ENCODE measurements around the gene PDE12.

Gene PDE12

DNA sequence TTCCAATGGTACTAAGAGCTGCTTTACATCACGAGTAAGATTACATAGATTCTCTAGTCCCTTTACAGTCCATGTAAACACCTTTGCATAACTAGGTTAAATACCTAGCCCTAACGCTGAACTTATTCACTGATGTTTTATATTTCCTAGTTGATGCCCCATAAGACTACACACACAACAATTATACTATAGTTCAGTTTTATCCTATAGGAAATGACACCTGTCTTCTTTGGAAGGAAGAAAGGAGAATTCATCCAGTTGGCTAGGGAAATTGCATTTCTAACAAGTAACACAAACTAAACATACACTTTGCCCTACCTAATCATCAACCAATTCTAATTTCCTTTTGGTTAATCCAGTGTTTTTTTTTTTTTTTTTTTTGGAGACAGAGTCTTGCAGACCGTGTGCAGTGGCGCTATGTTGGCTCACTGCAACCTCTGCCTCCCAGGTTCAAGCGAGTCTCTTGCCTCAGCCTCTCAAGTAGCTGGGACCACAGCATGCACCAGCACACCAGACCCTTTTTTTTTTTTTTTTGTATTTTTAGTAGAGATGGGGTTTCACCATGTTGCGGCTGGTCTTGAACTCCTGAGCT, 13.9 kb downstream of the PDE12 start:
- ATAC-seq (no peak), DNase-seq (no peak)
- no peak overlapping the region for H3K4me3 Mint-ChIP-seq
- peaks cover 7% of the 10 kb centered on the region for H3K4me1 Mint-ChIP-seq
- H3K27ac Mint-ChIP-seq: no peak overlapping the region
- peaks cover 39% of the 10 kb centered on the region for H3K36me3 Mint-ChIP-seq (ENCODE audit: low read depth)
- H3K9me3 Mint-ChIP-seq: no peaks in the 10 kb centered on the region
- no peaks in the 10 kb centered on the region for H3K27me3 Mint-ChIP-seq

DNA sequence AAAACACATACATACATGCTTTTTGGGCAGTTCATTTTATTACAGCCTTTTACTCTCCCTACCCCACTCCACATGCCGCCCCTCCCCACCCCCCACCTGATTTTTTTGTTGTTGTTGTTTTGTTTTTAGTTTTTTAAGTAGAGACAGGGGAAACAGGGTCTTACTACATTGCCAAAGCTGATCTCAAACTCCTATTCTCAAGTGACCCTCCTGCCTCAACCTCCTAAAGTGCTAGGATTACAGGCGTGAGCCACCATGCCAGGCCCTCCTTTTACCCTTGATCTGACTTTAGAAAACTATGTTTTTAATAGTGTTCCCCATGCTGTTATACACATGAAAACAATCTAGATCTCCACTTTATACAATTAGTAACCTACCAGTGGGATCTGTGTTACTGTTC, 14.8 kb downstream of the PDE12 start:
- Mint-ChIP-seq H3K9me3 (no peaks in the 10 kb centered on the region), H3K4me3 (no peak overlapping the region), H3K36me3 (ENCODE audit: low read depth) (peaks cover 48% of the 10 kb centered on the region), H3K27me3 (no peaks in the 10 kb centered on the region), H3K4me1 (peaks cover 7% of the 10 kb centered on the region), H3K27ac (peak overlapping the region; percentile 4)
- no peak for DNase-seq
- no peak for ATAC-seq

DNA sequence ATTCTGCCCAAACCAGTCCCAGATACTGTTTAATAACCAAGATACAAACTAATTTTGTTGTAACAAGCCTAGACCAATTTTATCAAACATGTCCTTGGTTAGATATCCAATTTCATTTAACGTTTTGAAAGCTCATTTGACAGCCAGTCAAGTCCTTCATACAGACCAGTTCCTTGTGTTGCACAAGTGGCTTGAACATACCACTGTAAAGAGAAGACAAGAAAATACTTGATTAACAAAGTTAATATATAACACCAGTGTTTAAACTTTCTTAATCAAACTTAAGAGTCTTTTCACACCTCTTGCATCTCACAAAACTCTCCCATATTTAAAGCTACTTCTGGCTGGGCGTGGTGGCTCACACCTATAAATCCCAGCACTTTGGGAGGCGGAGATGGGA, 16.0 kb downstream of the PDE12 start:
- H3K4me3 Mint-ChIP-seq: no peak overlapping the region
- no peaks in the 10 kb centered on the region for H3K27me3 Mint-ChIP-seq
- no peak for ATAC-seq
- no peaks in the 10 kb centered on the region for H3K9me3 Mint-ChIP-seq
- peaks cover 16% of the 10 kb centered on the region for H3K4me1 Mint-ChIP-seq
- peaks cover 55% of the 10 kb centered on the region for H3K36me3 Mint-ChIP-seq (ENCODE audit: low read depth)
- DNase-seq: no peak
- no peak overlapping the region for H3K27ac Mint-ChIP-seq

DNA sequence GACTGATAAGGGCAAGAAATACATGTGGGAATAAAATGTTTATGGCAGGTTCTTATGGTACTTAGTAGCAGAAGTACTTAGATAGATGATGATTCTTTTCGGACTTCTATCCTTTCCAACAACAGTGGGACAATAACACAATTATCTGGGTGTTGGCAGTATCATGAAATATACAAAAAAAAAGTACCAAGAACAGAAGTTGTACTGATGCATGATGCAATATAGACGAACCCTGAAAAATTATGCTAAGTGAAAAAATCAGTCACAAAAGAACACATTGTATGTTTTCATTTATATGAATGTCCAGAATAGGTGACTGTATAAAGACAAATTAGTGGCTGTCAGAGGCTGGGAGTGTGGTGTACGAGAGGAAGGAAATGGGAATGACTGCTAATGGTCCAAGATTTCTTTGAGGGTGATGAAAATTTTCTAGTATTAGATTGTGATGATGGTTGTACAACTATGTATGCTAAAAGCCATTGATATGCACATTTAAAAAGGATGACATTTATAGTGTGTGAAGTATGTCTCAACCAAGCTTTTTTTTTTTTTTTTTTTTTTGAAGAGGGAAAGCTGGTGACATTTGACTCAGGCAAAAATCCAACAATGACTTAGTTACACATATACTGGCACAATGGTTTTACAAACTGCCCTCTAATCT, 20.0 kb downstream of the PDE12 start:
- H3K4me3 Mint-ChIP-seq: no peak overlapping the region
- H3K36me3 Mint-ChIP-seq (ENCODE audit: low read depth): peaks cover 67% of the 10 kb centered on the region
- peak overlapping the region; percentile 32 for H3K27ac Mint-ChIP-seq

DNA sequence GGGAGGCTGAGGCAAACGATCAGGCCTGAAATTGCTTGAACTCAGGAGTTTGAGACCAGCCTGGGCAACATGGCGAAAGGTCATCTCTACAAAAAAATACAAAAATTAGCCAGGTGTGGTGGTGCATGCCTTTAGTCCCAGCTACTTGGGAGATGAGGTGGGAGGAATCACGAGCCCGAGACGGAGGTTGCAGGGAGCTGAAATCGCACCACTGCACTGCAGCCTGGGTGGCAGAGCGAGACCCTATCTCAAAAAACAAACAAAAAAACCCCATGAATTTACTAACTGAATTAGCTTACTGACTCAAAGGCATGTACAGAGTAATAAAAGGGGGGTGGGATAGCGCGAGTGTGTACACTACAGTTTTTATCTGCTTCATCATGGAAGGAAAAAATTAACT, 21.7 kb downstream of the PDE12 start:
- Mint-ChIP-seq H3K4me1 (peaks cover 20% of the 10 kb centered on the region), H3K36me3 (ENCODE audit: low read depth) (peaks cover 61% of the 10 kb centered on the region), H3K9me3 (no peaks in the 10 kb centered on the region), H3K4me3 (no peak overlapping the region), H3K27me3 (no peaks in the 10 kb centered on the region), H3K27ac (peak overlapping the region; percentile 9)
- no peak for DNase-seq
- ATAC-seq: no peak

More for the DNA sequence above, 20.0 kb downstream of the PDE12 start:
- no peak for DNase-seq
- ATAC-seq: no peak
- no peaks in the 10 kb centered on the region for H3K9me3 Mint-ChIP-seq
- peaks cover 20% of the 10 kb centered on the region for H3K4me1 Mint-ChIP-seq
- H3K27me3 Mint-ChIP-seq: no peaks in the 10 kb centered on the region

DNA sequence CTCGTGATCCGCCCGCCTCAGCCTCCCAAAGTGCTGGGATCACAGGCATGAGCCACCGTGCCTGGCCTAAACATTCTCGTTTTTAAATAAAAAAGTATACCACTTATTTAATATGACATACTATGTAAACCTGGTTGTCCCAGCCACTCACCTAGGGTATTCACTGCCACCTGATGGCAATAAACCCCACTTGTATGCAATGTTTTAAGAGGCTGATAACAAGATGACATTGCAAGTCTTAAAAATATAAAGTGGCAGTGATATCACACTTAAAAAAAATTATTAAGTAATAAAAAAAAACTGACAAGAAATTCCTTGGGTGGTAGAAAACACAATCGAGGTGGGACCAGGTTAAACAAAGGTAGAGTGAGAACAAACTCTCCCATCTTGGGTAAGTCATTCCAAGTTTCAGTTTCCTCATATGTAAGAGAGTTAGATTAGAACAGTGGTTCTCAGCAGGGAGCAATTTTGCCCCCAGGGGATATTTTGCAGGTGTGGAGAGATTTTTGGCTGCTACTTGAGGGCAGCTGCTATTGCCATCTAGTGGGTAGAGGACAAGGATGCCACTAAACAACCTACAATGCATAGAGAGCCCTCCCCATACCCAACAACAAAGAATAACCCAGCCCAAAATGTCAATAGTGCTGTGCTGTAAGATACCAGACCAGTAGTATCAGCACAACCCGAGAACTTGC, 26.5 kb downstream of the PDE12 start:
- no peaks in the 10 kb centered on the region for H3K9me3 Mint-ChIP-seq
- ATAC-seq (no peak), DNase-seq (no peak)
- no peaks in the 10 kb centered on the region for H3K27me3 Mint-ChIP-seq
- H3K27ac Mint-ChIP-seq: no peak overlapping the region
- no peak overlapping the region for H3K4me3 Mint-ChIP-seq
- H3K36me3 Mint-ChIP-seq (ENCODE audit: low read depth): peaks cover 42% of the 10 kb centered on the region
- H3K4me1 Mint-ChIP-seq: peaks cover 21% of the 10 kb centered on the region

DNA sequence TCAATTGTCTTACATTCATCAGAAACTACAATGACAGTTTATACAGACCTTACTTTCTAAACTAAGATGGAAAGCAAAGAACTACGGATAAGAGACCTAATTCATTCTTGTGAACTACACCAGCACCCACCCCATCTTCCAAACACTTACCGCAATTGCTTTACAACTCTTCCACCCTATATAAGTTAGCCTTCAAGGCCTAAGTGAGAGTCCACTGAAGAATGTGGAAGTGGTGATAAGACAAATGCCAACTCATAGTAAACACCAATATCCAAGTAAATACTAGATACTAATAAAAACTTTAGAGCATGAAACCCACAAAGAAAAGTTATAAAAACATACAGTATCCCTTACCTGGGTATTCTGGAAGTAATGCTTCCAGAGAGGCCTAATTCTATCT, 27.5 kb downstream of the PDE12 start:
- Mint-ChIP-seq H3K27ac (no peak overlapping the region), H3K9me3 (no peaks in the 10 kb centered on the region), H3K4me3 (no peak overlapping the region), H3K27me3 (no peaks in the 10 kb centered on the region), H3K36me3 (ENCODE audit: low read depth) (peaks cover 38% of the 10 kb centered on the region), H3K4me1 (peaks cover 21% of the 10 kb centered on the region)
- ATAC-seq: no peak
- DNase-seq: no peak

DNA sequence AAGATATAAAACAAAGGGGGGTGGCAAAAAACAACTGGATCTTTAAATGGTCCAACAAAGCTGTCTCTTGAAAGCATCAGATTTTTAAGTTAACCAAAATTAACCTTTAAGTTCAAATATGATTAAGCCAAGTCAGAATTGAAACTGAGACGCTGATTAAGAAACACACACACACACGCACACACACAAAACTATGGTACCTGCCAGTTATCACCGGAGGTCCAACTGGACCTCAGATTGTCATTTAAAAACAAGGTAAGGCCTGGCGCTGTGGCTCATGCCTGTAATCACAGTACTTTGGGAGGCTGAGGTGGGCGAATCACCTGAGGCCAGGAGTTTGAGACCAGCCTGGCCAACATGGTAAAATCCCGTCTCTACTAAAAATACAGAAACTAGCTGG, 30.7 kb downstream of the PDE12 start:
- no peak for DNase-seq
- Mint-ChIP-seq H3K27ac (no peak overlapping the region), H3K36me3 (ENCODE audit: low read depth) (peaks cover 26% of the 10 kb centered on the region), H3K9me3 (no peaks in the 10 kb centered on the region), H3K4me3 (no peak overlapping the region), H3K27me3 (no peaks in the 10 kb centered on the region), H3K4me1 (peaks cover 24% of the 10 kb centered on the region)
- no peak for ATAC-seq

DNA sequence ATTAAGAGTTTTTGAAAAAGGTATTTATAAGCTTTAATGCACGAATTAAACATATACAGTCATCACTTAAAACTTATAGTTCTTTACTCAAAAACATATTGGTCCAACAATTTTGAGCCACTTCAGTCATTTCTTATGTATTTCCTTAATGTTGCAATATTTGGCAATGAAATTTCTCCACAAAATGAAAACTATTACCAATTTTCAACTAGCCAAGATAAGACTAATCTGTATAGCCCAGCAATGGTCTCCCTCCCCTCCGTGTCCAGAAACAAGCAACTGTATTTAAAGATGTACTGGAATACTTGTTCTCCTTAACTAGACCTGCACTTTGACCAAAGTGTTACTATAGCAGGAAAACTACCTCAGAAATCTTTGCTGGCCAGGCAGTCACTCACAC, 31.8 kb downstream of the PDE12 start:
- Mint-ChIP-seq H3K4me3 (no peak overlapping the region), H3K27me3 (no peaks in the 10 kb centered on the region)

DNA sequence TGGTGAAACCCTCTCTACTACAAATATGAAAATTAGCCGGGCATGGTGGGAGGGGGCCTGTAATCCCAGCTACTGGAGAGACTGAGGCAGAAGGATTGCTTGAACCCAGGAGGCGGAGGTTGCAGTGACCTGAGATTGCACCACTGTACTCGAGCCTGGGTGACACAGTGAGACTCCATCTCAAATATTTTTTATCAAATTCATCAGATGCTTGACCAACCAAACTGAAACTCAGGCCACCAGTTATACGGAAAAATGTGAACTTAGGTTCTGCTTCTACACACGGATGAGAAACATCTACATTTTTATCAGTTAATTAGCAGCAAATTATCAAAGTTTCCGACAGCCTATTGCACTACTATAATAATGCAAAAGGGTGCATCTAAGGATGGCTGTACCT, 36.2 kb downstream of the PDE12 start:
- DNase-seq: no peak

More for the DNA sequence above, 31.8 kb downstream of the PDE12 start:
- DNase-seq: no peak
- H3K36me3 Mint-ChIP-seq (ENCODE audit: low read depth): peaks cover 24% of the 10 kb centered on the region
- no peaks in the 10 kb centered on the region for H3K9me3 Mint-ChIP-seq
- no peak for ATAC-seq
- no peak overlapping the region for H3K27ac Mint-ChIP-seq
- peaks cover 28% of the 10 kb centered on the region for H3K4me1 Mint-ChIP-seq

DNA sequence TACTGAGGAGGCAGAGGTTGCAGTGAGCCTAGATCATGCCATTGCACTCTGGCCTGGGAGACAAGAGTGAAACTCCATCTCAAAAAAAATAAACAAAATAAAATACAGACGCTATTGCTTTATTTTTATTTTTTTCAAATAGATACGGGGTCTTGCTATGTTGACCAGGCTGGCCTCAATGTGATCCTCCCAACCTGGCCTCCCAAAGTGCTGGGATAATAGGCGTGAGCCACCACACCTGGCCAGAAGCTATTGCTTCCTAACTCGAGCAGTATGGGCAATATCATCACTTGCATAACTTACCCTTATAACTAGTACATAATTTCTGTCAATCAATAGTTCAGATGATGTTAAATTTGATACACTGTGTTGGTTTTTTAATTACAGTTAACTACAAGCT, 38.1 kb downstream of the PDE12 start:
- Mint-ChIP-seq H3K9me3 (no peaks in the 10 kb centered on the region), H3K27ac (no peak overlapping the region), H3K4me1 (peaks cover 42% of the 10 kb centered on the region), H3K27me3 (peaks cover 3% of the 10 kb centered on the region), H3K36me3 (ENCODE audit: low read depth) (peaks cover 36% of the 10 kb centered on the region), H3K4me3 (peak overlapping the region; percentile 98)
- DNase-seq (no peak), ATAC-seq (no peak)

More for the DNA sequence above, 36.2 kb downstream of the PDE12 start:
- H3K4me3 Mint-ChIP-seq: no peak overlapping the region
- no peak for ATAC-seq
- H3K27me3 Mint-ChIP-seq: no peaks in the 10 kb centered on the region
- H3K36me3 Mint-ChIP-seq (ENCODE audit: low read depth): peaks cover 33% of the 10 kb centered on the region
- no peak overlapping the region for H3K27ac Mint-ChIP-seq
- H3K9me3 Mint-ChIP-seq: no peaks in the 10 kb centered on the region
- H3K4me1 Mint-ChIP-seq: peaks cover 38% of the 10 kb centered on the region

DNA sequence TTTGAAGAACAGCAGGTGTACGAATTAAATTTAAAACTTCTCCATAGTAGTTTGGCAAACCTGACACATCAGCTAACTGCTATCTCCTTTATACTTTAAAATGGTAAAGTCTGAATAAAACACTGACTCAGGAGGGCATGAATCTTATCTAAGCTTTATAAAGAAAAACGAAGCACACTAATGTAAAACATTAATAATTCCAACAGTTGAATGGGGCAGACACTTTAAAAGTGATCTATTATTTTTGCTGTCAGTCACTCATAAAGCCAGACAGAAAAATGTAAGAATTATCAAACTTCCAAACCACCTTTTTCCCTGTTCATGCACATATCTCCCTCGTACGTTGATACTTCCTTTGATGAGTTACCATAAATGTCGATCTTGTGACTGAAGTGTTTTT, 38.5 kb downstream of the PDE12 start:
- H3K27ac Mint-ChIP-seq: peak overlapping the region; percentile 59
- peaks cover 36% of the 10 kb centered on the region for H3K36me3 Mint-ChIP-seq (ENCODE audit: low read depth)
- H3K9me3 Mint-ChIP-seq: no peaks in the 10 kb centered on the region
- ATAC-seq (no peak), DNase-seq (no peak)
- H3K4me3 Mint-ChIP-seq: peak overlapping the region; percentile 98
- peaks cover 3% of the 10 kb centered on the region for H3K27me3 Mint-ChIP-seq
- H3K4me1 Mint-ChIP-seq: peaks cover 47% of the 10 kb centered on the region

DNA sequence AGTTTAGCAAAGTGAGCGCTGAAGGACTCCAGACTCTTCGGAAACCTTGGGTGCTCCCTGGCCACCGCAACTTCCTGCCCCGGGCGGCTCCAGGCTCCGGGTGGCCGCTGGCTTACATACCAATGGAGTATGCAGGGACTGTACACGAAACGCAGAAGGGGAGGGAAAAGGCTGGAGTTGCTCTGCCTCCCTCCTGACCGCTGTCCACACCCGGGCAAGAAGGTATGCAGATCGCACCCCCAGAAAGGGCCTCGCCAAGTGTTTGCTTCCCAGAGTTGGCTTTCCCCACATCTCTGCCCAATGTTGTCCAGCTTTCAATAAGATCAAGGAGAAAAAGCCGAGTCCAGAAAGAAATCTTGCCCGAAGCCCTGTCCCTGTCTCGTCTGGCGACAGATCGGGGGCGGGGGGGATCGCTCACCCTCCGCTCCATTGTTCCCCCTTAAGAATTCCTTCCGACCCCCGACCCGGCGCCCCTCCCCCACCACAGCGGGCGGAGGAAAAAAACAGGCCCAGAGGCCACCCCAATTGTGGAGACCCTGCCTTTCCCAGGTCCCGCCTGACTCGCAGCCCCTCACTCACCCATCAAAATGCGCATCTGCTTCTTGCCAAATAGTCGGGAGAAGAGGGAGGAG, 40.5 kb downstream of the PDE12 start:
- peaks cover 45% of the 10 kb centered on the region for H3K4me1 Mint-ChIP-seq
- peak; percentile 63 for DNase-seq
- peak overlapping the region; percentile 98 for H3K4me3 Mint-ChIP-seq

DNA sequence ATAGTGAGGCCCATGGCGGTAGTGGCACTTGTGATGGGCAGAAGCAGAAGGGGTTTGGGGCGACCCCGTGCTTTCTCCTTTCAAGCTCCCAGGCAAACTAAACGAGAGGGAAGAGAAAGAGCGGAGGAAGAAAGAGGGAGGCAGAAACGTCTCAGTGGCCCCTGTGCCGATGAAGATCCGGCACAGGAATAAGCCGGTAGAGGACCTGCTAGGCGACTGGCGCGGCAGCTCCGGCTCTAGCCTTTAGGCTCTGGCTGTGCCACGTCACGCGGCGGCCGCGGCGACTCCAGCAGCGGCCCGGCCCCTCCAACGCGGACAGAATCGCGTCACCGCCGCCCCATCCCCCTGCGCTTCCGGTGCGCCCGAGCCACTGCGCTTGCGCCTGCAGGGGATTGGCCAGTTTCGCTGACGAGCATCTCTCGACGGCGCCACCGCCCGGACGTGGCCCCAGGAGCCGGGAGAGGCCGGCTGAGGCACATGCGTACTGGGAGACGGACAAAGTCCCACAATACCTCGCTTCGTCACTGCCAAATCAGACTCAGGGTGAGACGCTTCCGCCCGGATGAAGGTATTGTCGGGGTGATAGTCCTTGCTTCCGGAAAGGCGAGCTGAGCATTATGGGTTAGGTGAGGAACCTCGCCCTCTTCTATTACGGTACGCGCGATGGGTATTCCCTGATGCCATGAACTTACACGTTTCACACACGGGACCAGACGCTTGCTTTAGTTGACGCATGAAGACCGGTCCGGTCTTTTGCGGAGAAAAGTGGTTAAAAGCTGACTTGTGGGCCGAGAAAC, 41.3 kb downstream of the PDE12 start, which contains the start of gene ARF4:
TSS of gene ARF4 (minus strand) at position 218 of the 797 bp plus-strand sequence. CDS start at position 14, 204 bp downstream.
- Mint-ChIP-seq H3K27me3 (peaks cover 3% of the 10 kb centered on the region), H3K27ac (peak within 1 kb of the TSS; percentile 100), H3K36me3 (ENCODE audit: low read depth) (peaks cover 35% of the 10 kb centered on the region), H3K4me3 (peak within 1 kb of the TSS; percentile 98), H3K9me3 (no peaks in the 10 kb centered on the region), H3K4me1 (peaks cover 43% of the 10 kb centered on the region)
- ATAC-seq (peak; percentile 97), DNase-seq (peak; percentile 99)

More for the DNA sequence above, 40.5 kb downstream of the PDE12 start:
- no peak for ATAC-seq
- H3K27me3 Mint-ChIP-seq: peaks cover 3% of the 10 kb centered on the region
- H3K27ac Mint-ChIP-seq: peak overlapping the region; percentile 100
- H3K36me3 Mint-ChIP-seq (ENCODE audit: low read depth): peaks cover 34% of the 10 kb centered on the region
- H3K9me3 Mint-ChIP-seq: no peaks in the 10 kb centered on the region
